ENCODE results near the gene ACSS3. TPM values are rescaled to one million over a fixed set of nuclear protein-coding genes. Genes with fewer than 3 reads are reported as not detected.

Gene ACSS3
- total and polyA plus RNA-seq, 10 of the 15 experiments (the other 5 are each of a cell fraction or from before 2014, with no cell fraction given): 0.06 to 0.31 TPM; not detected in 8

- no peak for TF ChIP-seq PBX3 (IDR thresholded peaks at IDR 0.05; ENCODE audit: insufficient replicate concordance, low read depth, low read length)
Measured at GRCh38 chr12:81164827-81165226, 86.9 kb downstream of the ACSS3 start (continued).

- H3K4me2 ChIP-seq (ENCODE audit: control insufficient read depth, insufficient read depth): no peak overlapping the region
- no peaks in the 10 kb centered on the region for H3K4me1 ChIP-seq (ENCODE audit: control insufficient read depth, insufficient read depth, low read length)
- ChIA-PET RAD21 (ENCODE audit: unreplicated experiment) (no interaction called here), CTCF (no interaction called here), SMC1A (ENCODE audit: uncharacterized antibody, unreplicated experiment) (no interaction called here), POLR2A (no interaction called here)
- in situ Hi-C loops (cut with MboI) (no loop called here), intact Hi-C loops (cut with micrococcal nuclease; ENCODE audit: unreplicated experiment) (no loop called here)
- no peak overlapping the region for H3K27ac ChIP-seq (ENCODE audit: control insufficient read depth, insufficient read depth)
- H3K36me3 ChIP-seq (ENCODE audit: control insufficient read depth in 2 of 2, insufficient read depth in 2 of 2, low read length in 1 of 2): no peaks in the 10 kb centered on the region
- TF ChIP-seq CHD4 (IDR thresholded peaks at IDR 0.05) (no peak), MEF2A (IDR thresholded peaks at IDR 0.05; ENCODE audit: insufficient read depth, low read depth, low read length) (no peak), SMC3 (IDR thresholded peaks at IDR 0.05; ENCODE audit: borderline replicate concordance, low read length) (no peak), CREB1 (IDR thresholded peaks at IDR 0.05; ENCODE audit: low read depth) (no peak), IKZF1 (conservative IDR thresholded peaks at IDR 0.05) (no peak), RAD51 (IDR thresholded peaks at IDR 0.05) (no peak)
- no peaks in the 10 kb centered on the region for H3K79me2 ChIP-seq (ENCODE audit: control insufficient read depth, insufficient read depth, low read length)
- no peaks in the 10 kb centered on the region for H3K9me3 ChIP-seq (replicated peaks; ENCODE audit: control insufficient read depth, insufficient read depth, low read length)
- FAIRE-seq (no peak), DNase-seq (ENCODE audit: low read depth, low spot score) (no peak), ATAC-seq (no peak)
- 0% methylated on average over 2 of the region's 2 CpGs for WGBS (ENCODE audit: insufficient coverage, insufficient replicate concordance, low lambda C conversion rate, missing lambda C conversion rate)
- BruUV-seq (replicated peaks): no TSS peak
- H2AFZ ChIP-seq (ENCODE audit: control insufficient read depth, low read depth, low read length): no peak overlapping the region
- H4K20me1 ChIP-seq (ENCODE audit: control insufficient read depth, insufficient read depth): no peaks in the 10 kb centered on the region
- H3K27me3 ChIP-seq (replicated peaks in 1 of 2; ENCODE audit: control insufficient read depth in 2 of 2, insufficient read depth in 2 of 2, low read length in 1 of 2): no peaks in the 10 kb centered on the region
- no peak overlapping the region for H3K9ac ChIP-seq (ENCODE audit: control insufficient read depth, insufficient read depth, low read length)
- no peak overlapping the region for H3K4me3 ChIP-seq
Measured at GRCh38 chr12:81166790-81167189, 88.9 kb downstream of the ACSS3 start.
